Loucy (cell line): ENCODE data around the gene ADAP2.

Experiments
- EZH2phosphoT487 ChIP-seq: fragments of 200-600 bp; IDR thresholded peaks from 2 replicates; pipeline ENCODE4 v1.6.1; 2018; ENCODE audit warnings: antibody characterized with exemption, mild to moderate bottlenecking, moderate library complexity, borderline replicate concordance
- TF ChIP-seq, protein P1 (sequence below): fragments of 200-600 bp; sonication (generic); conservative IDR thresholded peaks from 2 replicates; pipeline ENCODE4 v1.5.1; 2014; ENCODE audit warnings: mild to moderate bottlenecking, antibody characterized with exemption, low read length

DNA sequence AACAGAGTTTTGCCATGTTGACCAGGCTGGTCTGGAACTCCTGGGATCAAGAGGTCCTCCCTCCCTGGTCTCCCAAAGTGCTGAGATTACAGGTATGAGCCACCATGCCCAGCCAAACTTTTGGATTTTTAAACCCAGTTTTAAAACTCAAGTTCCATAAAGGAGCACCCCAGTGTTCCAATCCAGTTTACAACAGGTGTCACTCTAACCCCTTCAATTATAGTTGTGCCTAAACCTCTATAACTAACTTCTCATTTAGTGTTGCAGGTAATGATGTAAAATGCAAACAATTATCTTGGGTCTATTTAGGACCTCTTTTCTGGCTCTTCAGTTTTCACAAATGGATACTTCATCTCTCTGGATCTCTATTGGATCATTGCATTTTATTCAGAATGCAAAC lies 7.8 kb upstream of the ADAP2 start:
- TF ChIP-seq, protein P1, sequence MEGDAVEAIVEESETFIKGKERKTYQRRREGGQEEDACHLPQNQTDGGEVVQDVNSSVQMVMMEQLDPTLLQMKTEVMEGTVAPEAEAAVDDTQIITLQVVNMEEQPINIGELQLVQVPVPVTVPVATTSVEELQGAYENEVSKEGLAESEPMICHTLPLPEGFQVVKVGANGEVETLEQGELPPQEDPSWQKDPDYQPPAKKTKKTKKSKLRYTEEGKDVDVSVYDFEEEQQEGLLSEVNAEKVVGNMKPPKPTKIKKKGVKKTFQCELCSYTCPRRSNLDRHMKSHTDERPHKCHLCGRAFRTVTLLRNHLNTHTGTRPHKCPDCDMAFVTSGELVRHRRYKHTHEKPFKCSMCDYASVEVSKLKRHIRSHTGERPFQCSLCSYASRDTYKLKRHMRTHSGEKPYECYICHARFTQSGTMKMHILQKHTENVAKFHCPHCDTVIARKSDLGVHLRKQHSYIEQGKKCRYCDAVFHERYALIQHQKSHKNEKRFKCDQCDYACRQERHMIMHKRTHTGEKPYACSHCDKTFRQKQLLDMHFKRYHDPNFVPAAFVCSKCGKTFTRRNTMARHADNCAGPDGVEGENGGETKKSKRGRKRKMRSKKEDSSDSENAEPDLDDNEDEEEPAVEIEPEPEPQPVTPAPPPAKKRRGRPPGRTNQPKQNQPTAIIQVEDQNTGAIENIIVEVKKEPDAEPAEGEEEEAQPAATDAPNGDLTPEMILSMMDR = no peak
- TF ChIP-seq EZH2phosphoT487 = no peak
